Measurements from ENCODE around the gene DEDD2.

Gene DEDD2

GRCh38 chr19:42184401-42184861 is 33.0 kb downstream of the DEDD2 start:
- H3K27me3 ChIP-seq (ENCODE audit: insufficient read depth, low read length), result no peaks in the 10 kb centered on the region
- H3K9me2 ChIP-seq (ENCODE audit: low read depth, low read length), result no peaks in the 10 kb centered on the region
- H3K79me2 ChIP-seq (ENCODE audit: insufficient read depth, low read length), result no peaks in the 10 kb centered on the region
- TF ChIP-seq EZH2 (IDR thresholded peaks at IDR 0.05; ENCODE audit: borderline replicate concordance, low read length), result no peak
- TF ChIP-seq CTCF (IDR thresholded peaks at IDR 0.05; ENCODE audit: low read length), result peak; percentile 93
- H3K9ac ChIP-seq (ENCODE audit: low read length), result no peak overlapping the region
- no peaks in the 10 kb centered on the region for H3F3A ChIP-seq (ENCODE audit: insufficient read depth, low read length)
- H3K9me3 ChIP-seq (ENCODE audit: low read length), result no peaks in the 10 kb centered on the region
- no peaks in the 10 kb centered on the region for H4K20me1 ChIP-seq (ENCODE audit: insufficient read depth, low read length)
- no peaks in the 10 kb centered on the region for H3K36me3 ChIP-seq (ENCODE audit: insufficient read depth, low read length)
- H3K4me3 ChIP-seq (ENCODE audit: low read depth, low read length, poor library complexity, severe bottlenecking), result no peak overlapping the region
- no peak overlapping the region for H3K4me2 ChIP-seq (ENCODE audit: low read length)
- no peak overlapping the region for H2AFZ ChIP-seq (ENCODE audit: low read length)
- H3K4me1 ChIP-seq (ENCODE audit: insufficient read depth, low read length, severe bottlenecking), result no peaks in the 10 kb centered on the region
- no peak overlapping the region for H3K27ac ChIP-seq (ENCODE audit: low read depth, low read length, poor library complexity, severe bottlenecking)

- Histone ChIP-seq H3K36me3 (ENCODE audit: insufficient read depth, low read length) (no peaks in the 10 kb centered on the region), H3K9me3 (ENCODE audit: low read length) (no peaks in the 10 kb centered on the region), H3F3A (ENCODE audit: insufficient read depth, low read length) (0 out of 2 replicates have a peak, but pooled peaks cover 5% of the 10 kb centered on the region), H2AFZ (ENCODE audit: low read length) (no peak overlapping the region), H3K9me2 (ENCODE audit: low read depth, low read length) (no peaks in the 10 kb centered on the region), H3K79me2 (ENCODE audit: insufficient read depth, low read length) (no peaks in the 10 kb centered on the region), H3K4me2 (ENCODE audit: low read length) (no peak overlapping the region), H3K27me3 (ENCODE audit: insufficient read depth, low read length) (peaks cover 3% of the 10 kb centered on the region; the same call in 1 of the 2 replicates), H4K20me1 (ENCODE audit: insufficient read depth, low read length) (no peaks in the 10 kb centered on the region), H3K9ac (ENCODE audit: low read length) (no peak overlapping the region), H3K4me3 (ENCODE audit: low read depth, low read length, poor library complexity, severe bottlenecking) (no peak overlapping the region), H3K27ac (ENCODE audit: low read depth, low read length, poor library complexity, severe bottlenecking) (no peak overlapping the region), H3K4me1 (ENCODE audit: insufficient read depth, low read length, severe bottlenecking) (peaks cover 14% of the 10 kb centered on the region)
- peak; percentile 63 for TF ChIP-seq CTCF (IDR thresholded peaks at IDR 0.05; ENCODE audit: low read length)
- TF ChIP-seq EZH2 (IDR thresholded peaks at IDR 0.05; ENCODE audit: borderline replicate concordance, low read length), result no peak
These were observed 38.4 kb downstream of the DEDD2 start for GRCh38 chr19:42178791-42179674.

- Histone ChIP-seq H3K9me2 (ENCODE audit: low read depth, low read length) (no peaks in the 10 kb centered on the region), H3K9ac (ENCODE audit: low read length) (no peak overlapping the region; the same call in 1 of the 2 replicates), H2AFZ (ENCODE audit: low read length) (no peak overlapping the region), H3K4me1 (ENCODE audit: insufficient read depth, low read length, severe bottlenecking) (peaks cover 14% of the 10 kb centered on the region), H3K4me3 (ENCODE audit: low read depth, low read length, poor library complexity, severe bottlenecking) (peak overlapping the region; percentile 48), H3K9me3 (ENCODE audit: low read length) (no peaks in the 10 kb centered on the region), H3K79me2 (ENCODE audit: insufficient read depth, low read length) (no peaks in the 10 kb centered on the region), H3K27ac (ENCODE audit: low read depth, low read length, poor library complexity, severe bottlenecking) (no peak overlapping the region), H3K4me2 (ENCODE audit: low read length) (peak overlapping the region; percentile 60), H4K20me1 (ENCODE audit: insufficient read depth, low read length) (no peaks in the 10 kb centered on the region), H3K27me3 (ENCODE audit: insufficient read depth, low read length) (peaks cover 3% of the 10 kb centered on the region; the same call in 1 of the 2 replicates), H3K36me3 (ENCODE audit: insufficient read depth, low read length) (no peaks in the 10 kb centered on the region), H3F3A (ENCODE audit: insufficient read depth, low read length) (0 out of 2 replicates have a peak, but pooled peaks cover 5% of the 10 kb centered on the region)
- TF ChIP-seq EZH2 (IDR thresholded peaks at IDR 0.05; ENCODE audit: borderline replicate concordance, low read length) (no peak), CTCF (IDR thresholded peaks at IDR 0.05; ENCODE audit: low read length) (no peak)
These were observed 39.8 kb downstream of the DEDD2 start for GRCh38 chr19:42177686-42178019.
